Activated CD8-positive, alpha-beta memory T cell treated with anti-CD3 and anti-CD28 coated beads, Interleukin-2, amount 50 U/mL, for 48 hours (primary cell): ENCODE measurements around the gene YLPM1.
A peak's percentile ranks its signal among the peaks of the same experiment; 100 is the strongest.

Source experiments
- DNase-seq: peaks from one replicate; pipeline ENCODE4 v3.0.0-alpha.2; 2020

YLPM1 gene

GRCh38 chr14:74879427-74880182 lies 116.5 kb downstream of the YLPM1 start:
- DNase-seq, result no peak

- peak; percentile 96 for DNase-seq
Measured at GRCh38 chr14:74881431-74882102, 118.5 kb downstream of the YLPM1 start, which contains the start of gene DLST. DLST (plus strand) TSS chr14:74881916; CDS start chr14:74881954, 38 bp downstream.

- DNase-seq, result peak; percentile 78
Measured at GRCh38 chr14:74882103-74882920, 119.2 kb downstream of the YLPM1 start.
